Daoy (cell line): Measurements from ENCODE around the gene IGFBP1. TPM values are rescaled to one million over a fixed set of nuclear protein-coding genes. Genes with fewer than 3 reads are reported as not detected.

ENCODE experiments used
- DNase-seq: peaks from one replicate; pipeline ENCODE4 v3.0.0-alpha.2; 2015; ENCODE audit warnings: low read depth
- total RNA-seq: library from RNA; depleted of rRNA; stranded (reverse); fragments of >200 nt; shearing (Covaris generic); gene quantifications from 2 replicates; pipeline ENCODE4 v1.2.3, GENCODE V29; 2014

Gene IGFBP1
- total RNA-seq, 1 experiment from 2014 or later: 0.57 TPM

- no peak for DNase-seq
These were observed 14.5 kb downstream of the IGFBP1 start for GRCh38 chr7:45902820-45903219.

DNA sequence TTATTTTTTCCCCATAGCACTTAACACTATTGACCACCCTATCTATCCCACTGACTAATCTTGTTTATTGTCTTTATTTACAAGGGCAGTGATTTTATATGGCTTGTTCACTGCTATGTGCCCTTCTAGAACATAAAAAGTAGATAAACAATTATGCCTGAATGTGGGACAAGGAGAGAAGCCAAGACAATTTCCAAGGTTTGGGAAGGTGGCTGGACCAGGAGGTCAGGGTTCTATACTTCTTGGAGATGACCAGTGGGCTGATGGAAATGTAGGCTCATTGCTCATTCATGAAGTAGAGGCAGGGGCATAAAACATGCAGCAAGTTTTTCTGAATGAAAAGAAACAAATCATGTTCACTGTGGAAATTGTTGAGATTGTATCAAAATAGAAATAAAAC, 21.3 kb downstream of the IGFBP1 start:
- no peak for DNase-seq

DNA sequence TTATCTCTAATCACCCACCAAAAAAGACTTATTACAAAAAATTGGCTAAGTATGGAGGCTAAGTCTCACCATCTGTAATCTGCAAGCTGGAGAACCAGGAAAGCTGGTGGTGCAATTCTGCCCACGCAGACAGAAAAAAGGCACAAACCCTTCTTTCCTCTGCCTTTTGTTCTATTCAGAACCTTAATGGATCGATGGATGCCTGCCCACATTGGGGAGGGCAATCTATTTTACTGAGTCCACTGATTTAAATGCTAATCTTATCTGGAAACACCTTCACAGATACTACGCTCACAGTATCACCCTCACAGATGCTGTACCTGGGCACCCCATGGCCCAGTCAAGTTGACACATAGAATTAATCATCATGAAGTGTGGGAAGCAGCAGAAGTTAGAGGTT, 22.6 kb downstream of the IGFBP1 start:
- no peak for DNase-seq

DNA sequence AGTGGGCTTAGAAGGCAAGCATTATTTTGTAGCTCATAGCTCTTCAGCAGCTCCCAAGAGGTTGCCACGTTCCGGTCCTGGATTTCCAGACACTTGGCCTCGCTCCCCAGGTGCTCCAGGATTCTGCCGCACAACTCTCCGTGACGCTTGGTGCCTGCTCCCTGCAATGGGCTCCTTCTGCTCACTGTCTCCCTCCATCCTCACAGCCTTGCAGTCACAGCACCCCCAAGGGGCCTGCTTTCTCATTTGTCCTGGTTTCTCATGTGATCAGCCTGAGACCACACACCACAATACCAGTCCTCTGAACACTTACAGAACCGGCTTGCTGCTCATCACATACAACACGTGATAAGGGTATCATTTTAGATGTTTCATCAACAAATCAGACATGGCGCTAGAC, 23.0 kb downstream of the IGFBP1 start:
- DNase-seq: no peak

GRCh38 chr7:45912972-45913371, 24.7 kb downstream of the IGFBP1 start:
- DNase-seq: no peak

GRCh38 chr7:45914911-45915310, 26.6 kb downstream of the IGFBP1 start:
- no peak for DNase-seq

DNA sequence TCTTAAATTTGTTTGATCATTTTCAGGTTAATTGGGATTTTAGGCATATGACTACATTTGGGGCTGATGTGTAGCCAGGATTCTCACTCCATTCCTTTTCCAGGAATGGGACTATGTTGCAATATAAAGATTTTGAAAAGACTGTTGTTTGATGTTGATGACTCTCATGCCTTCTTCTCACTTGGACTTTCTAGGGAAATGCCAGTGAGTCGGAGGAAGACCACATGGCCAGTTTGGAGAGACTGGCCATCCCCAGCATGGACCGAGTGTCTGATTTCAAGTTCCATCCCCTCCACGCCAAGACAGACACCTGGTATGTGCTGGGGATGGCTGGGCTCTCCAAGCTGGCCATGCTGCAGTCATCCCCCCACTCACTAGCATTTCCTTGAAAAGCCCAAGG, 27.3 kb downstream of the IGFBP1 start:
- no peak for DNase-seq

DNA sequence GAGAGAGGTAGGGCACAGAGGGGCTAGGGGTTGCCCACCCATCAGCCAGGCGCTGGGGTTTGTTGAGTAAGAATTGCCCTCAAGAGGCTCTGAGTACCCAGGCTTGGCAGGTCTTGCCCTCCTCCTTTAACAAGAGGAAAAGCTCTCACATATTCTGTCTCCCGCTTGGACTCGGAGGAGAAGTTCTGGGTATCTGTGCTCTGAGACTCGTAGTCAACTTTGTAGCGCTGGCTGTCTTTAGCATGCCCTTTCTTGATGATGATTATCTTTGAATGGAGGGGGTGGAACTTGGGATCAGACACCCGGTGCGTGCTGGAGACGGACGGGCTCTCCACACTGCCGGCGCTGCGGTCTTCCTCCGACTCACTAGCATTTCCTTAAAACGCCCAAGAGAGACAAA, 28.8 kb downstream of the IGFBP1 start:
- DNase-seq: no peak

DNA sequence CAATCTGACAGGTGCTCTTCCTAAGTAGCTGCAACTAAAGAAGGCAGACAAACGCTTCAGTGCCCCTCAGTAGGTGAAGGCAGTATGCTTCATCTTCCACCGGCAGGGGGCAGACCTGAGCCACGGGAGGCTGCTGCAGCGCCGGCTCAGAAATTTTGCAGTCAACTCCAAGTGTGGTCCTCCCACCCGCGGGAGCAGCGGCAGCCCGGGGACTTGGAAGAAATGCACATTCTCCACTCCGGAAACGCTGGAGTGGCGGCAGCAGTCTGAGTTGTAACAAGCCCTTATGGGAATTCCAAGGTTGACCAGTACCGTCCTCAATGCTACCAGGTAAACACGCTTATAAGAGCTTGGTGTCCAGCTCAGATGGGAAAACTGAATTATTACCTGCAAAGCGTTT, 29.4 kb downstream of the IGFBP1 start:
- DNase-seq: peak; percentile 86

GRCh38 chr7:45918556-45918955, 30.3 kb downstream of the IGFBP1 start:
- no peak for DNase-seq

DNA sequence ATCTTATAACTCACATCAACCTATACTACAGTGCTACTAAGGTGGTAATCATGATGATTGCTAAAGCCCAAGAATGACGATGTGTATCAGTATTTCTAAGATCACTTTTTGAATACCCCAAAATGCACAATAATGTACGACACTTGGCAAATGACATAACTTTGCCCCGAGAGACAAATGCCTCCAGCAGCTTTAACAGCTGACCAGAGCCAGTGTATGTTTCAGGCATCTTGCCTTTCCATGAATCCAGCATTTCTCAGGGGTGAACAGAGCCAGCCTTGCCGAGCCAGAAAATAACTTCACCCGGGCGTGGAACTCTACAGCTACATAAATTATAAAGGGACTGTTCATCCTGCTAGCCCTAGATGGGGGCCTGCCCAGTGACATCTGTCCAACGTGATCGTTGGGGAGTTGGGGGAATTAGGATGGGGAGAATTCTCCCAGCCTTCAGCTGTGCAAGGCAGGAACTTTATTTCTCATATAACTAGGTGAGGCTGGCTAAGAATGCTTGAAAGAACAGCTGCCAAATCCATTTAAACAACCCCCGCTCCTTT, 31.0 kb downstream of the IGFBP1 start:
- no peak for DNase-seq

DNA sequence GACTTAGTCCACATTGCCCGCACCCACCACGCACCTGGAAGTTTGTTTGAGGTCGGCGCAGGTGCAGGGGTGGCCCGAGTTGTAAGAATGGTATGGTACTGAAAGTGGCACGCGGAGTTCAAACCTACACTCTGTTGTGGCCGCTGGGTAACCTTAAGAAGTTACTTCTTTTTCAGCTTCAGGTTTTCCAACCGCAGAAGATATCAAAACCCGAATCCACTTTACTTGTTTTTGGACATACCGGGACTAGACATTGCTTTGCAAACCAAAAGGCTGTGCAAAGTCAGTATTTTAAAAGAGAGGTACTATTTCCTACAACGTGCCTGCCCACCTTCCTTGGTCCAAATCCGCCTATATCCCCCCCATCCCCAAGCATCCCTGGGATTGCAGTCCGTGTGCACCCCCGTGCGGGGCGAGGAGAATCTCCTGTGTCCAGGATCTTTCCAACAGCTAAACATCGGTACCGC, 31.7 kb downstream of the IGFBP1 start:
- no peak for DNase-seq

DNA sequence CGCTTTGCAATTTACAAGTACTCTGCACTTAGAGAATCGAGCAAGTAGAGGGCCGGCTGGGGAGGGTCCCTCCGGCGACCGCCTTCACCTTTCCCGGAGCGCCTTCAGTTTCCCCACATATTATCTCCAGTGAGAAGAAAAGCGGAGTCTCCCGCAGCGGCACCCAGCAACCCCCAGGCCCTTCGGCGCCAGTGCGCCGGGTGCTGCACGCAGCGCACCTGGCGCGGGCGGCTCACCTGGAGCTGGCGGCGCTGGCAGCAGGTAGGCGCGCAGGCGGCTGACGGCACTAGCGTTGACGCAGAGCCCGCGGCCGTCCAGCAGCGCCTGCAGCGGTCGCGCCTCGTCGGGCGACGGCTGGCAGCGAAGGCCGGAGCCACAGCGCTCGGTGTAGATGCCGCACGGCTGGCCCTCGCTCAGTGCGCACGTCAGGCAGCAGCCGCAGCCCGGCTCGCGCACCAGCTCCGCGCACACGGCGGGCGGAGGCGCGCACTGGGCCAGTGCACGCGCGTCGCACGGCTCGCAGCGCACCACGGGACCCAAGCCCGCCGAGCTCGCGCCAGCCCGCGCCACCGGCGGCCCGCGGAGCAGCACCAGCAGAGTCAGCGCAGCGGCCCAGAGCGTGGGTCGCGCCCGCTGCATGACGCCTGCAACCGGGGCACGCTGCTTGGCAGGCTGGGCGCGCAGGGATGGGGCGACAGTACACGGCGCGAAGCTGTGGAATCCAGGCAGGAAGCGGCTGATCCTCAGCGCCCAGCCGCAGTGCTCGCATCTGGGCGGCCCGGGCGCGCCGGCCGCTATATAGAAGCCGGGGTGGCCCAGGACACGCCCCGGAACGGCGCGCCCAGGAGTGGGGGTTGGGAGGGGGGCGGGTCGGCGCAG, 32.5 kb downstream of the IGFBP1 start, which contains the start of gene IGFBP3:
Gene IGFBP3, minus strand, starts transcription at position 771 of the 879 bp plus-strand sequence. Its CDS starts 132 bp downstream, at position 639.
- peak; percentile 87 for DNase-seq

- DNase-seq: no peak
These were observed 33.1 kb downstream of the IGFBP1 start for GRCh38 chr7:45921381-45921698.

DNA sequence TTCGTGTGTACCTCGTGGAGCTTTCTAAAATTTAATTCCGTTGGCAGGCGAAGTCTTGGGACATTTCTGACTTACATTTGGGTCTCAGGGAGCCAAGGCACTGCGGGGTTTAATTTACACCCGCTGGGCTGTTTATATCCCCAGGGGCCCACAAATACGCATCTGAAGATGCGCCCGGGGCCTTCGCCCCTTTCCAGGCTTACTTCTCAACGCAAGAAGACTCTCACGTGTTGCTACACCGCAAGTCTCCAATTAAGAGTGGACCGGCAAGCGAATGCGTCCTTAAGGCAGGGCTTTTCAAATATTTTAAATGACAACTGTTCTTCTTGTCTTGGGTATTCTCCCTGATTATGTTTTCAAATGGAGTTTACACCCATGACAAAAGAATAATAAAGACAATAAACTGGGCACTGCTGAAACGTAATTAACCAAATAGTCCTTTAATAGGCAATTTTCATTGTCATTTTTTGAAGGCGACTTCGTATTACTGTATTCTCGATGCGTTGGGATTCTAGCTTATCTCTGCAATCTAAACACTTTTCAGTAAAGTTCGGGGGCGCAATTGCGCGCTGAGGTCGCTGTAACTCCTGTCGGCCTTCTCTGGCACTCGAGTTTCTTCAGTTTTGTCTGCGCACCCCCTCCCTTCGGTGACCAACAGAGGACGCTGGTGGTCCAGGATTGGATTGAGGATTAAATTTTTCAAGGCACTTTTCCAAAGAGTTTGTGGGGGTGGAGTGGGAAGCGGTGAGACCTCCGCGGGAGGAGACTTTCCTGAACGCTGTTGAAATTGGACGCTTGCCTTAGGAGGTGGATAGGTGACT, 33.6 kb downstream of the IGFBP1 start:
- peak; percentile 90 for DNase-seq

DNA sequence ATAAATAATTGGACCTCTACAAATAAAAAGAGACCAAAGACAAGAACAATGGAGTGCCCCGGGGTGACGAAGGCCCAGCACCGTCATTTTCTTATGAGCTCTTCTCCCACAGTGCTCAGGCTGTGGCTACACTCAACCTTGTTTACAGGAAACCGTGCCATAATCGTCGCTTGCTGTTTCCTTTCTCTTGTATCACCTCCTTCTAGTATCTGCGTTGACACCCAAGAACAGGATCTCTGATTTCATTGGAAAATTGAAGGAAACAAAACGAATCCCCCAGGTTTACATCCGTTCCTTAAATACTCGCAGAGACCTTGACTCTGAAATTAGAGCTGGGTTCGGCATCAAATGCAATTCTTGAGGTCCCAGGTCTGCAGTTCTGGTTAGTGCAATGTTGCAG, 34.5 kb downstream of the IGFBP1 start:
- peak; percentile 66 for DNase-seq

- DNase-seq: peak; percentile 92
These were observed 35.0 kb downstream of the IGFBP1 start for GRCh38 chr7:45923290-45923689.

GRCh38 chr7:45923818-45924217, 35.5 kb downstream of the IGFBP1 start:
- no peak for DNase-seq

DNA sequence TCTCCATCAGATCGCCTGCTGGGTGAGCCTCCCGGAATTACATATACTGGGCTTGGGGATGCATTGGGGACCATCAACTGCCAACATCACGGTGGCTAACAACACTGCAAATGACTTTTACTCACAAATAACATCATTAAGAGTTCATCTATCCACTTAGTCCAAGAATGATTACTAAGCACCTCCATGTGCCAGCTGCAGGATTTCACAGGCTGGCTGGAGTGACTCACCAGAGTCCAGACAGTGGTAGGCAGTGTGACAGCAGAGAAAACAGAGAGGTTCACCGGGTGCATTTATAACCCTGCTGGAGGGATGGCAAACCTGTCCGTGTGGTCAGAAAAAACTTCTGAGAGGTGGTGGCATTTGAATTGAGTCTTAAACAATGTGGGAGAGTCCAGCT, 36.0 kb downstream of the IGFBP1 start:
- DNase-seq: peak; percentile 95

DNA sequence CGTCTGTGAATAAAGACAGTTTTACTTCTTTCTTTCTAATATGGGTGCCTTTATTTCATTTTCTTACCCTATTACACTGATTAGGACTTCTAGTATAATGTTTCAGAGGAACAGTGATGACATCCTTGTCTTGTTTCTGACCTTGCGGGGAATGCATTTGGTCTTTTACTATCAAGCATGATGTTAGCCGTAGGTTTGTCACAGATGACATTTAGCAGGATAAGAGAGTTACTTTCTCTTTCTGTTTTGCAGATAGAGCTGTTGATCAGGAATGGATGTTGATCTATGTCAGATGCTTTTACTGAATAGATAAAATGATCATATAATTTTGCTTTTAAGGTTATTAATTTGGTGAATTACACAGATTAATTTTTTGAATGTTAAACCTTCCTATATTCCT, 39.4 kb downstream of the IGFBP1 start:
- DNase-seq: no peak

- DNase-seq: no peak
These were observed 42.7 kb downstream of the IGFBP1 start for GRCh38 chr7:45930967-45931366.

DNA sequence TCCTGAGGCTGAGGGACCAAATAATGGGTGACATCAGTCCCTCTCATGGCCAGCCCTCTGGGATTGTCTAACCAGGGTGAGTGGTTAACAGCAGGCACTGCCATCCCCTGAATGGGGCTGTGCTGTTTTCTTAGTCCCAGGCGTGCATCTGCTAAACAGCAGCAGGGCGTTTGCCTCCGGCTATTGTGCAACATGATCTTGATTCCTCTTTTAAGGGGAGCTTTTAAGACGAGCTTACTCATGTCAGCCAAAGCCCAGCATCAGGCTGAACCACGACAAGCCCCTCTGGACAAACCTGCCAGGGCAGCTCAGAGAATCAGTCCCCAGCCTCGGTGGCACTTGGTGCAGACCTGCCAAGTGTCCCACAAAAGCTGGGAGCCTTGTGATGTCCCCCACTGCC, 49.0 kb downstream of the IGFBP1 start:
- DNase-seq: no peak

DNA sequence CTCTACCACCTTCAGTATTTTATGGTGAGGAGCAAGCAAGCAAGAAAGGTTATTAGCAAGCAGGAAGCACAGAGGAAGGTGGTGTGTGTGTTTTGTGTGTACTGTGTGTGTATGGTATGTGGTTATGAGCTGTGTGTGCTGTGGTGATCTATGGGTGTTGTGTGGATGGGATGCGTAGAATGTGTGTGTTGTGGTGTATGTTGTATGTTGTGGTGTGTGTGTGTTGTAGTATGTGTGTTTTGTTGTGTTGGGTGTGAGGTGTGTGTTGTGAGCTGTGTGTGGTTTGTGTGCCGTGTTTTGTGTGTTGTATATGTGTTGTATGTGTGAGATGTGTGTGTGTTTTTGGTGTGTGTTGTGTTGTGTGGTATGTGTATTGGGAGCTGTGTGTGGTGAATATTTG, 49.6 kb downstream of the IGFBP1 start:
- no peak for DNase-seq
